Fibroblast of mammary gland (primary cell): ENCODE measurements around the gene EN2.

Experiments
- DNase-seq: peaks from one replicate; pipeline ENCODE4 v3.0.0-alpha.2; 2010; ENCODE audit warnings: low read depth
- H3K4me3 ChIP-seq: 2 replicates; pipeline ENCODE4 v1.5.1; 2011; ENCODE audit warnings: low read depth, mild to moderate bottlenecking, low read length, moderate library complexity; ENCODE audit not compliant: control insufficient read depth
- TF ChIP-seq, protein P1 (sequence below): conservative IDR thresholded peaks from 2 replicates; pipeline ENCODE4 v1.5.1; 2011; ENCODE audit warnings: low read depth, low read length, inconsistent platforms; ENCODE audit not compliant: control insufficient read depth, insufficient read depth

Gene EN2

DNA sequence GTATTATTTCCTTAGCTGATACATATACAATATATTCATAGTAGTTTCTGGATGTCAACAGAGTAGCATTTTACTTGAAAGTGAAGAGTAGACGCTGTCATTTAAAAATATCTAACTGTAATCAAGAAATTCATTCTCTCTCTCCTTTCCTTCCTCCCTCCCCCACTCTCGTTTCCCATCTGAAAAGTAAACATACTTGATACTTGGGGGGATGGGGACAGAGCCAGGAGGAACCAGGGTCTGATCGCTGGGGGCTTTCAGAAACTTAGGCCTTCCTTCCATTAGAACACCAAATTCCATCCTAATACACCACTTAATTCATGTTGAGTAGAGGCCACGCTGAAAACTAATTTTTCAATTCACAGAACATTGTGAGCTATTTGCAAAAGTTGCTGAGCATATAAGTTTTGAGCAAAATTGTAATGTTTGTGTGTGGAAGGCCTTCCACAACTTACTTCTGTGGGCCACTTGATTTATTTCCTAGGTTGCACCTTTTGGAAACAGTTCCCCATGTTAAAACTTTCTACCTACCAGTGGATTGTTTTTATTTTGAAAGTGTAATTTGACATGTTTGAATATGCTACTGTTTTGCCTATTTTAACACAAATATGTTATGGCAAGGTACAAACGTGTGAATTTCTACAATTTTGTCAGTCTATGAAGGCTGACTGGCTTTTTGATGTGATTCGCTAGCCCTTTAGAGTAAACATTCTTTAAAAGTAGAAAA is 53.2 kb downstream of the EN2 start:
- H3K4me3 ChIP-seq = no peak overlapping the region
- DNase-seq = no peak
- TF ChIP-seq, protein P1, sequence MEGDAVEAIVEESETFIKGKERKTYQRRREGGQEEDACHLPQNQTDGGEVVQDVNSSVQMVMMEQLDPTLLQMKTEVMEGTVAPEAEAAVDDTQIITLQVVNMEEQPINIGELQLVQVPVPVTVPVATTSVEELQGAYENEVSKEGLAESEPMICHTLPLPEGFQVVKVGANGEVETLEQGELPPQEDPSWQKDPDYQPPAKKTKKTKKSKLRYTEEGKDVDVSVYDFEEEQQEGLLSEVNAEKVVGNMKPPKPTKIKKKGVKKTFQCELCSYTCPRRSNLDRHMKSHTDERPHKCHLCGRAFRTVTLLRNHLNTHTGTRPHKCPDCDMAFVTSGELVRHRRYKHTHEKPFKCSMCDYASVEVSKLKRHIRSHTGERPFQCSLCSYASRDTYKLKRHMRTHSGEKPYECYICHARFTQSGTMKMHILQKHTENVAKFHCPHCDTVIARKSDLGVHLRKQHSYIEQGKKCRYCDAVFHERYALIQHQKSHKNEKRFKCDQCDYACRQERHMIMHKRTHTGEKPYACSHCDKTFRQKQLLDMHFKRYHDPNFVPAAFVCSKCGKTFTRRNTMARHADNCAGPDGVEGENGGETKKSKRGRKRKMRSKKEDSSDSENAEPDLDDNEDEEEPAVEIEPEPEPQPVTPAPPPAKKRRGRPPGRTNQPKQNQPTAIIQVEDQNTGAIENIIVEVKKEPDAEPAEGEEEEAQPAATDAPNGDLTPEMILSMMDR = no peak

DNA sequence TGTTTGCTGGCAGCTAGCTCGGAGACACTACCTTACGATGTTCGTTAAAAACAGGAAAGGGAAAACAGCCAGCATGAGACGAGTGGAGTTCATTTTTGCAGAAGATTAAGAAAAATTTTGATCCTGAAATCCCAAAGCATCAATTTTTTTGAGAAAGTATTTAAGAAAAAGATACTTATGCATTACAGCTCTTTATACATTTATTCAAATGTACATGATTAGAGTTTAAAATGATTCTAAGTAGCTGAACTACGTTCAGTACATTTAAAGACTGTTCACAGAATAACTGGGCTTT is 53.7 kb downstream of the EN2 start:
- no peak for DNase-seq
- H3K4me3 ChIP-seq = no peak overlapping the region
- TF ChIP-seq, protein P1 = no peak

DNA sequence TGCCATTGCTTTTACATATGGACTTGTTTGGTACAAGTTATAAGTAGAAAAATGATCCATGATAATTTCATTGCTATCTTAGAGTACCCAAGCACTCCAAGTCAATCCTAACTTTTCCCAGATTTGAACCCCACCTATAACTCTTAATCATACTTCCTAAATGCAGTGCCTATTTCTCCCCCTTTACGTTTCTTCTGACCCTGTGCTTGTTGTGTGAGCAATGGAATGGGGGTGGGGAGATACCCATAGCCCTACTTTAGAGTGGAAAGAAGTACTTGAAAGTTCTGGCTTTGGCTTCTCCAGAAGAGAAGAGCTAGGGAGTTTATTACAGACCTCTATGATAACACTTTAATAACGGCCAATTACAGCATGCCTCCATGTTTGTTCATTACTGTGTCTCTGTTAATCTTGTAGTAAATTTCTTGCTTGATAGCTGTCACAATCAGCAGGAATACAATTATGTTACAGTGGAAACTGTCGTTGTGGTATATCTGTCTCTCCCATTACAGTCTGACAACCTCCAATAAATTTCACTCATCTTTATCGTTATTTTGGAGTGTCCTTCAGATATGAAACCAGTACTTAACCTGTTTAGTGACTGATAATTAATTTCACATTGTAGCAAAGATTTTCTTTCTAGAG is 54.4 kb downstream of the EN2 start:
- no peak overlapping the region for H3K4me3 ChIP-seq
- TF ChIP-seq, protein P1 = no peak
- no peak for DNase-seq

DNA sequence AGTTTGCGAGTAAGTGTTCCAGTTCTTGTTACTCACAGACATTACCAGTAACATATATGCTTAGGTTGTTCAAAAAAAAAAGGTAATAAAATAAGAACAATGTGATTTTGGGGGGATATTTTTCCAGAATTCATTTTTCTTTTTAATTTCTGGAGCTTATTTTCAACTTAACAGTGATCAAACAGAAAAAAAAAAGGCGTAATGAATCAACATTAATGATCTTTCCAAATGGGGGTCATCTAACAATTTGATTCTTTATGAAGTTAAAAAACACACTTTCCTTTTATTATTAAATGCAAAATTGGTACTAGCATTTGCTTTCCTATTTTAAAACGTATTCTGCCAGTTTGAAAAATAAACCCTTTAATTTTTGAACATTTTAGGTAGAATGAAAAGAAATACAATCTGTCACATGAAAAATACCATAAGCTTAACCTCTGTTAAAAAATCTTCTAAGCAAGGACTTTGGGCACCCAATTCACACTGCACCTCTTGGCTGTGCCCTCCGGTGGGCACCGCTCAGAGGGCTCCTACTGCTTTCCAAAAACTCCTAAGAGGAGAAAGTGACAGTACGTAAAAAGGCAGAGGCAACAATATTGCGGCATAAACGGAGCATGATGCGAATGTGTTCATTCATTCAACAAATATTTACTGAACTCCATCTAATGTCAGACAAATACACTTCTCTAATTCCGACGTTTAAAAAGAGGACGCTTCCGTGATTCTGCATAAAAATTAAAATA is 55.8 kb downstream of the EN2 start:
- no peak overlapping the region for H3K4me3 ChIP-seq
- no peak for DNase-seq
- TF ChIP-seq, protein P1 = no peak

DNA sequence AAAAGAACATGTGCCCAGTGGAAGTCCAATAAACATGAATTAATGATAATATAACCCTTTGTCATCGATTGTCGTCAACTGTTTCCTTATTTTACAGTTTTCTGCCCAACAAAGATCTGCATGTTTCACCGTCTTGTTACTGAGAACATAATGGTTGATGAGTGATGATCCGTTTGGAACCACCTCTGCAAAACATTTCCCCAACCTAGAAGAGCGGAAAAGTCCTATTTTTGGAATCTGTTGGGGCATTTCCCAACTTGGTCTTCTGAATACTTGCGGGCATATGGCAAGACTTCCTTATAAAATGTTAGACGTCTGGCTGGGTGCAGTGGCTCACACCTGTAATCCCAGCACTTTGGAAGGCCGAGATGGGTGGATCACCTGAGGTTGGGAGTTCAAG is 56.4 kb downstream of the EN2 start:
- TF ChIP-seq, protein P1 = no peak
- H3K4me3 ChIP-seq = no peak overlapping the region
- no peak for DNase-seq
